HG02588 (cell line): Measurements from ENCODE around the gene SCN2A.

Source experiments
- ATAC-seq: cut with Tn5 transposase; IDR thresholded peaks from one replicate; pipeline ENCODE4 v1.9.1; 2021; ENCODE audit warnings: mild to moderate bottlenecking, moderate library complexity; ENCODE audit not compliant: unreplicated experiment

The SCN2A gene

DNA sequence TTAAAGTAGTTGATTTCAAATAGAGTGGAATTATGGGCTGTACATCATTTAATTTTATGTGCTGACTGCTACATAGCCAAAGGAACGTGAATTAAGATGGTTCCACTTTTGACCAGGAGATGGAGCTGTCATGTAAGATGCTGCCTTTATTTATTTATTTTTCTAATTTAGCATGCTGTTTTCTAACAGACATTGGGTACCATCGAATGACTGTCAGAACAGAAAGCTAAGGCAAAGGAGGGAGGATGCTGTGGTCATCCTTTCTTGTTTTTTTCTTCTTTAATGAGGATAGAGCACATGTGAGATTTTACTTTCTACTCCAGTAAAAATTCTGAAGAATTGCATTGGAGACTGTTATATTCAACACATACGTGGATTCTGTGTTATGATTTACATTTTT is at the start of gene SCN2A:
TSS of gene SCN2A (plus strand) at position 185 of the 400 bp plus-strand sequence. CDS start 56,410 bp downstream, outside the sequence.
- no peak for ATAC-seq

DNA sequence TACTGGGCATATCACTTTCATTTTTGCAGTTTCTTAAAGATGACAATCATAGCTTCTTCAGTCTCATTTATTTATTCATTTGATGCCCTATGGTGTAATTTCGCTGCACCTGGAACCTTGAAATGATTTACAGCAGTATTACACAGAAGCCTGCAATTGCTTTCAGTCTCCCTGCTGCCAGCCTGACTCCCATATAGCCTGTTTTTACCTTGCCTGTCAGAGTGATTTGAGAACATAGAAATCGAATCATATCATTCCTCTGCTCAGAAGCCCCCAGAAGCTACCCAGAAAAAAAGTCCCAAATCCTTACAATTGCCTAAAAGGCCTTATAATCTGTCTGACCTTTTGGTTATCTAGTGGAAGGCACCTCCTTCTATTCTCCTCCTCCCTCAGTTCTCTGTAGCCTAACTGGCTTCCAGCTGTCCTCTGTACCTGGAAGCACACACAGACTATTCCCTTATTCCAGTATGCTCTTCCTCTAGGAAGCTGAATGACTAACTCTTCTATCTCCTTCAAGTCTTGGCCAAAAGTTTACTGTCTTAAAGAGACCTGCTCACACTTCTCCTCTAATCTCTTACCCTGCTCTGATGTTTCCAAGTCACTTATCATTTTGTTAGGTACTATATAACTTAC is 48.0 kb upstream of the SCN2A start:
- no peak for ATAC-seq

DNA sequence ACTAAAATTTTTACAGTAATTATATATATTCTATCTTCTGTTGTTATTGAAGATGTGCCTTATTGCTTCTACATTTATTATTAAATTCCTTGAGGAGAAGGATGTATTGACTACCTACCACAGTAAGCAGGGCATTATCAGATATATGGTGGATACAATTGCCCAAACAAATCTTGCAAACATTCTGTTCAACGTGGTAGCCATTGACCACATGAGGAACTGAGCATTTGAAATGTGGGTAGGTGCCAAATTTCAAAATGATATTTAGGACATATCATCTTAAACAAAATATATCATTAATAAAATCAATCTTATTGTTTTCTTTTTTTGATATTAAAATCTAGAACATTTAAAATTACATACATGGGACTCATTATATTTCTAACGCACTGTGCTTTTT is 46.5 kb upstream of the SCN2A start:
- peak; percentile 31 for ATAC-seq

DNA sequence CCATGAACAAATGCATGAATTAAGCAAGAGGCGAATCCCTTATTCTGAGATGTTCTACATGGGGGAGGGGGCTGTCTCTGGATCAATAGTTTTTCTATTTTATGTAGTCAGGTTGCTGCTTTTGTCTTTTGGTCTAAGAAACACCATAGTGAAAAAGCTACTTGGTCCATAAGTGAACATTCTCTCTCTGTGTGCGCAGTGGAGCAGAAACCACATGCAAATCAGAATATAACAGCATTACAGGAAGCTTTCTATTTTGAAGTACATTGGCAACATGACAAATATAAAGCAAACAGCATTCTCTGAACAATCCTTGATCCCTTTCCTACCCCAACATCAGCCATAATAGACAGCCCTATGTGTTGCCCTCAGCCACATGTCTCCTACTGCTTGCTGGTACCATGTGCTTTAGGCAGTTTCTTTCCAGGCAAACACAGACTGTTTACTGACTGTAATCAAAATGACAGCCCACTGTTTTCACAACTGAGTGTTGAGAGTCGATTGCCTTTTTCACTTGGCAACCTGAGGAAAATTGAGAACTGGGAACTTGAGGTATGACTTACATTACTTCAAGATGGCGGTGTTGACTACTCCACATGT is 45.9 kb upstream of the SCN2A start:
- peak; percentile 96 for ATAC-seq

GRCh38 chr2:165196411-165196810 is 42.8 kb upstream of the SCN2A start:
- ATAC-seq = no peak

DNA sequence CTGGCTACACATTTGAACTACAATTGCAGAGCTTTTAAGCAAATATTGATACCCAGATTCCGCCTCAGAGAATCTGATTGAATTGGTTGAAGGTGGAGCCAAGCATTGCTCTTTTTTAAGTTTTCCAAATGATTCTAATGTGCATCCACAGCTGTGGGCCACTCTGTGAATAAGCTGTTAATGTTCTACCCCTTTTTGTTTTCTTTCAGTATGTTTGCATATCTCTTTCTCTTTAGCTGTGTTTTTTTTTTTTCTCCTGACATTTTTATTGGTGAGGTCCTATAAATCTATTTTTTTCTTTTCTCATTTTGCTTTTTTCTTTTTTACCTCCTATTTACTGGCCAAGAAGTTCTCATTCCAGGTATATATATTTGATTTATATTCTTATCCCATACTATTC is 41.9 kb upstream of the SCN2A start:
- peak; percentile 28 for ATAC-seq

DNA sequence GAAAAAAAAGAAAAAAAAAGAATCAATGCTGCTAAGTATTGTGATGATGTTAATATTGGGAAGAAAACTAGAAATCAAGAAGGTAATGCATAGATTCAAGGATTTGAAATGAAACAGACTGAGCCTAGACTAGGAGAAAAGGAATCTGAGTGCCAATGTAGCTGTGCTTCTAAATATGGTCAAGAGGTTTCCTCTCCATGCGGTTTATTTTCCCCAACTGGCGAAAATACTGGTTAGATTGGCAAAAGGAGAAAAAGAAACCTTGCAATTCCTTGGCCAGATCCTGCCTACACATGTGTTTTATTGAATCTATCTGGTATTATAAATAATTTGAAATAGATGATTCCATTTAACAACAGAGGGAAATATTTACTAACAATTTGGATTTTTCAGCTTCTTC is 41.0 kb upstream of the SCN2A start:
- no peak for ATAC-seq

DNA sequence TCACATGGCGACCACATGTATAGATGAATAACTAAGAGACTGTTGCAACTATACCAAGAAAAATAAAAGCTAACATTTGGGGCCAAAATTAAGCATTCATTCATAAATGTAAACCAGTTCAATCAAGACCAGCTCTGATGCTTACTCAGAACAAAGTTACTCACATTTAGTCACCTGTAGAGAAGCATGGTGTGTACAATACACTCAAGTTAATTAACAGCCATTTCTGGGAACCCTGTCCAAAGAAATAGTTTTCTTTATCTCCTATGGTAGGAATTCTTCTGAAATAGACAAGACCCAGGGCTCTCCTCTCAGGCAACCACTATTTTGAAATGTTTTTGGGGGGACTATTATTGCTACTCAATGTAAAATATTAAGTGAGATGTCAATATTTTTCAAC is 37.0 kb upstream of the SCN2A start:
- no peak for ATAC-seq

DNA sequence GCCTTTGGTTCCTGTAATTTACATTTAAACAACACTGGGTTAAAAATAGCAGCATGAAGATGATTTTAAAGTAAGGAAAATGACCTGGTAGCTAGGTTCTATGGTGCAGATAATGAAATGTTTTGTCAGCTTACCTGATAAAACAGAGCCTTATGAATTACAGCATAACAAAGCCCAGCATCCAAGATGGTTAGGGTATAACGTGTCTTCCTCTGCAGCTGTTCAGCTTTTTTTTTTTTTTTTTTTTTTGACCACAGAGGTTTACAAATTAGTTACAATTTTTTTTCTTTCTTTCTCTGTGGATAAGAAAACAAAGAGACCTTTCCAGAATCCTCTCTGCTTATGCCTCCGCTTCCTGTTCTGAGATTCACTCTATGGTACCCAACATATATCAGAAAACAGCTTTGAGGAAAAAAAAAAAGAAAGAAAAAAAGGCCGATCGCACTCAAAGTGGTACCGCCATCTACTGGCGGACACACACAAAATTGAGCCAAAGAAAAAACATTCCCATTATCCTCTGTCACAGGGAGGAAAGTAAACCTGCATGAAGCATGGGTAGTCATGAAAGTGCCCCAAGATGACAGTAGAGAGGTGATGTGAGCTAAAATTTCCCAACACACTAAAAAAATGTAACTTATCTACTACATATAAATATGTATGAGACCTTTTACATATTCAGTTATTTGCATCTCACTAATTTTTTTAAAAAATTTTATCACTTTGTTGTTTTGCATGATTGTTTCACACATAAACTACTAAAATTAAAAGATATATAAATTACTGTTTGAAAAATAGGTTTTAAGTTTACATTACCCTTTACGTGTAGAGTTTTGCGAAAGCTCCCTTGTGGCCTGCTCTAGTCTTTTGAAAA is 35.3 kb upstream of the SCN2A start, which contains the start of gene SCN3A:
TSS of gene SCN3A (minus strand) at position 362 of the 871 bp plus-strand sequence. CDS start 27,656 bp downstream, outside the sequence.
- ATAC-seq = peak; percentile 62

DNA sequence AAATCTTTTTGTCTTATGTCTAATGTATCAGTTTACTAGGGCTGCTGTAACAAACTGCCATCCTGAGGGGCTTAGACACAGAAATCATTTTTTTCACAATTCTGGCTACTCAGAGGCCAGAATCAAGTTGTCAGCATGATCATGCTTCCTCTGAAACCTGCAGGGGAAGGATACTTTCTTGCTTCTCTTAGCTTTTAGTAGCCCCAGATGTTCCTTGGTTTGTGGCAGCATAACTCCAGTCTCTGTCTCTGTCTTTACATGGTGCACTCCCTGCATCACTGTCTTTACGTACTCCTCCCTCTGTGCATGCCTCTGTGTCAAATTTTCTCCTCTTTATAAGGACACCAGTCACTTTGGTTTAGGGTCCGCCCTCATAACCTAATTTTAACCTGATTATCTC is 33.3 kb upstream of the SCN2A start:
- no peak for ATAC-seq

DNA sequence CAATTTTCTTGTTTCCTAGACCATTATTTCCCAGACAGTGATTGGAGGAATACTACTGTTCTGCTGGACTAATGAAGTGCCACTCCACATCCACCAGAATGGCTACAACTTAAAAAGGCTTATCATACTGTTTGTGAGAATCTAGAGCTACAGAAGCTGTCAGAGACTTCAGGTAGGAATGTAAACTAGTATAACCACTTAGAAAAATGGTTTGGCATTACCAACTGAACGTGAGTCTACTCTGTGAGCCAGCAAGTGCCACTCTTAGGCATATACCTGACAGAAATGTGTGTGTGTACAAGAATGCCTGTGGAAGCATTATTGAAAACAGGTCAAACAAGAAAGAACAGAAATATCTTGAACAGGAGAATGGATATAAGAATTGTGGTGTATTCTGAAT is 31.1 kb upstream of the SCN2A start:
- no peak for ATAC-seq

- ATAC-seq = no peak
These were observed 25.1 kb upstream of the SCN2A start for GRCh38 chr2:165214093-165214492.

GRCh38 chr2:165219481-165219880 is 19.7 kb upstream of the SCN2A start:
- ATAC-seq = no peak

DNA sequence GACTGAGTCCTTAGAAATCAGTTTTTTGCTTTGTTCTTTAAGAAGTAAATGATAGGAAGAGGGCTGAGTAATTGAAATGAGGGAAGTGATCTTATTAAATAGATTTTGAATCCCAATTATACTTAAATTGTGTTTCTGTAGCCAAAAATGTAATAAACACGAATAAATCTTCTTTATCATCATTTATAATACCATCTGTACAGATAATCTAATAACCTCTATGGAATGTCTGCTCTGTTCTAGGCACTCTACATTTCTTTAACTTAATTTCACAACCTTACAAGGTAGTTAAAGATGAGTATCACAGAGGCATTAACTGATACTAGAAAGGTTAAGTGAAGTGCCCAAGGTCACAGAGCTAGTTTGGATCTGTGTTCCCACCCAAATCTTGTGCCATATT is 14.3 kb upstream of the SCN2A start:
- no peak for ATAC-seq

- ATAC-seq = no peak
These were observed 11.6 kb upstream of the SCN2A start for GRCh38 chr2:165227571-165227970.

- no peak for ATAC-seq
These were observed 2.2 kb upstream of the SCN2A start for GRCh38 chr2:165237056-165237455.

DNA sequence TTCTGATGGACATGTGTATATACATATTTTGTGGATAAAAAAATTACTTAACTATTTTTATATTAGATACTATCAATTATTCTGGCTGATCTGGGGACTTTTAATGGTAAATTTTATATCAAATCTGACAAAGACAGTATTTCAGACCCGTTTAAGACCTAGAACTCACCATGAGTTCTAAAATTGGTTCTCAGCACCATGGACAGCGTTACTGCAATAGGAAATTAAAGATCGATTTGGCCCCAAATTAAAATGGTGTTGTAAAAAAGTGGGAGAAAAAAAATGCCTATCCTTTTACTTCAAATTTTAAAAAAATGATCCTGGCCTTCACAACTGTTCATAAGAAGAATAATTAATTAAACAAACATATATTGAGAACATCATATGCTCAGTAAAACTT is 919 bp upstream of the SCN2A start:
- ATAC-seq = no peak

- no peak for ATAC-seq
These were observed 772 bp downstream of the SCN2A start for GRCh38 chr2:165239856-165240515.

DNA sequence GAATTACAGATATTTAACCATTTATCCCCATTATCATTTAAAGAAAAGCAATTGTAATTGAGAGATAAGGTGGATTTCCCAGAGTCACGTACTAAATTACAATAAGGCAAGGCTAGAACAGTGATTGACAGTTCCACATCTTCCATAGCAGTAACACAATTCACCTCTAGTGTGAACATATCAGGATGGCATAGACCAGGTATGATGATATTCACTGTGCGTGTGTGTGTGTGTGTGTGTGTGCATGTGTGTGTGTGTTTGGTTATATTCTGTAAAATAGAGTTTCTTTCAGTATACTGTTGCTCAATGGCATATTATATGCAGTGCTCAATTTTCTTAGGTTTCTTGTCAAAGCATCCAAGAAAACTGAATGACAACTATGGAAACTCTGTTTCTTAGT is 1.7 kb downstream of the SCN2A start:
- ATAC-seq = no peak

DNA sequence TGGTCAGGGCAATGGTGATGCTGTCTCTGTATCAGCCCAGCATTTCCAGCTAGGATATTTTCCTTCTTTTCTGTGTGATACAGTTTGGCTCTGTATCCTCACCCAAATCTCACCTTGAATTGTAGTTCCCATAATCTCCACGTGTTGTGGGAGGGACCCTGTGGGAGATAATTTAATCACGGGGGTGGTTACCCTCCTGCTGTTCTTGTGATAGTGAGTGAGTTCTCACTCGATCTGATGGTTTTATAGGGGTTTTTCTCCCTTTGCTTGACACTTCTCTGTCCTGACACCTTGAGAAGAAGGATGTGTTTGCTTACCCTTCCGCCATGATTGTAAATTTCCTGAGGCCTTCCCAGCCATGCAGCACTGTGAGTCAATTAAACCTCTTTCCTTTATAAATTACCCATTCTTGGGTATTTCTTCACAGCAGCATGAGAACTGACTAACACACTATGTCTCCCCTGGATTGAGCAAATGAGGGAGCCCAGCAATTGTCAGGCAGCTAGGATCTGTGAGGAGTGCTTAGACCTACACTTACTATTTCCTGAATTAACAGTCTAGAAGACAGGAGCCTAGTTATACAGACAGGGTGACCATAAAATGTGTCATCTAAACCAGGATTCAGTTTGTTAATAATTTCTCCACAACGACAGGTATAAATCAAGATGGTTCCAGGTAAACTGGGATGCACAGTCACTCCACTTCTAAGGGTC is 6.0 kb downstream of the SCN2A start:
- no peak for ATAC-seq

DNA sequence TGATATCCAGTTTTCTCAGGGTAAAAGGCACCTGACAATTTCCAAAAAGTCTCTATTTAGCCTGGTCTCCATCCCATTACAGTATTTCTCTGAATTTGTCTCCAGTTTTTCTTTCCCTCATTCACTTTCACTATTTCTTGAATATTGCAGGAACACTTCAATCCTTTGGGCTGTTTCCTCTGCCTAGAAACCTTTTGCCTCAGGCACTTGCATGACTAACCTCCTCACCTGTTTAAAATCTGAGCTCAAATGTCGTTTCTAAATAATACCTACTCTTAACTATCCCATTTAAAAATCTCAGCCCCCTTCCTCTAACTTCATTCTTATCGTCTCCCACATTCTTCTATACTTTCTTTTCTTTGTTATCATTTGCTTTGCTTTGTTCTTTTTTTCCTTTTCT is 9.0 kb downstream of the SCN2A start:
- no peak for ATAC-seq
